ENCODE data around the gene DMRTC1. TPM values are rescaled to one million over a fixed set of nuclear protein-coding genes. Genes with fewer than 3 reads are reported as not detected.
"Not testable (repeated sequence)": the region's sequence is repeated elsewhere in the genome, so short reads cannot be mapped to it uniquely, and the experiment has no call there.

Gene DMRTC1
- total and polyA plus RNA-seq, 3 experiments from 2014 or later, result not detected

- H3K27ac Mint-ChIP-seq; H3K36me3 ChIP-seq (ENCODE audit: insufficient read depth, low read length); H3K27me3 ChIP-seq (ENCODE audit: insufficient read depth, low read length, poor library complexity, severe bottlenecking); H3K4me3 ChIP-seq (ENCODE audit: low read length); H3K9me3 Mint-ChIP-seq; POLR2A ChIA-PET; H3K9me3 ChIP-seq (ENCODE audit: low read length); CTCF ChIA-PET; H3K27ac ChIP-seq (ENCODE audit: low read depth, low read length); H3K4me1 Mint-ChIP-seq; H3K4me3 Mint-ChIP-seq; H3K27me3 Mint-ChIP-seq; H3K36me3 Mint-ChIP-seq; DNase-seq; H3K4me1 ChIP-seq (ENCODE audit: insufficient read depth, low read length): not testable (repeated sequence)
Measured at GRCh38 chrX:72936882-72937455, 6.7 kb downstream of the DMRTC1 start.

GRCh38 chrX:72936455-72936854 lies 7.2 kb downstream of the DMRTC1 start:
- H3K4me3 Mint-ChIP-seq; H3K9me3 ChIP-seq (ENCODE audit: low read length); H3K9me3 Mint-ChIP-seq; POLR2A ChIA-PET; H3K27me3 Mint-ChIP-seq; H3K27ac ChIP-seq (ENCODE audit: low read depth, low read length); H3K4me1 Mint-ChIP-seq; DNase-seq; H3K36me3 Mint-ChIP-seq; H3K27me3 ChIP-seq (ENCODE audit: insufficient read depth, low read length, poor library complexity, severe bottlenecking); H3K36me3 ChIP-seq (ENCODE audit: insufficient read depth, low read length); H3K4me3 ChIP-seq (ENCODE audit: low read length); H3K4me1 ChIP-seq (ENCODE audit: insufficient read depth, low read length); CTCF ChIA-PET; H3K27ac Mint-ChIP-seq: not testable (repeated sequence)

- H3K27ac Mint-ChIP-seq; H3K9me3 ChIP-seq (ENCODE audit: low read length); H3K27ac ChIP-seq (ENCODE audit: low read depth, low read length); H3K9me3 Mint-ChIP-seq; H3K4me1 Mint-ChIP-seq; H3K36me3 Mint-ChIP-seq; H3K4me3 Mint-ChIP-seq; CTCF ChIA-PET; H3K27me3 ChIP-seq (ENCODE audit: insufficient read depth, low read length, poor library complexity, severe bottlenecking); POLR2A ChIA-PET; DNase-seq; H3K36me3 ChIP-seq (ENCODE audit: insufficient read depth, low read length); H3K27me3 Mint-ChIP-seq; H3K4me3 ChIP-seq (ENCODE audit: low read length); H3K4me1 ChIP-seq (ENCODE audit: insufficient read depth, low read length): not testable (repeated sequence)
Measured at GRCh38 chrX:72932283-72932682, 11.4 kb downstream of the DMRTC1 start.

GRCh38 chrX:72916096-72916495 lies 27.5 kb downstream of the DMRTC1 start:
- H3K27me3 ChIP-seq (ENCODE audit: insufficient read depth, low read length, poor library complexity, severe bottlenecking); POLR2A ChIA-PET; H3K36me3 Mint-ChIP-seq; H3K4me3 Mint-ChIP-seq; CTCF ChIA-PET; H3K27ac ChIP-seq (ENCODE audit: low read depth, low read length); H3K4me3 ChIP-seq (ENCODE audit: low read length); H3K27me3 Mint-ChIP-seq; H3K9me3 ChIP-seq (ENCODE audit: low read length); H3K4me1 Mint-ChIP-seq; H3K36me3 ChIP-seq (ENCODE audit: insufficient read depth, low read length); H3K9me3 Mint-ChIP-seq; DNase-seq; H3K4me1 ChIP-seq (ENCODE audit: insufficient read depth, low read length); H3K27ac Mint-ChIP-seq: not testable (repeated sequence)

GRCh38 chrX:72912315-72912714 lies 31.3 kb downstream of the DMRTC1 start, which contains the start of gene FAM236C:
FAM236C (plus strand) TSS chrX:72912615; CDS start chrX:72912715, 100 bp downstream.
- H3K4me3 Mint-ChIP-seq; H3K27ac ChIP-seq (ENCODE audit: low read depth, low read length); POLR2A ChIA-PET; H3K4me1 ChIP-seq (ENCODE audit: insufficient read depth, low read length); H3K27me3 Mint-ChIP-seq; CTCF ChIA-PET; H3K9me3 Mint-ChIP-seq; H3K27me3 ChIP-seq (ENCODE audit: insufficient read depth, low read length, poor library complexity, severe bottlenecking); H3K9me3 ChIP-seq (ENCODE audit: low read length); H3K27ac Mint-ChIP-seq; H3K36me3 Mint-ChIP-seq; H3K36me3 ChIP-seq (ENCODE audit: insufficient read depth, low read length); DNase-seq; H3K4me1 Mint-ChIP-seq; H3K4me3 ChIP-seq (ENCODE audit: low read length): not testable (repeated sequence)

GRCh38 chrX:72889740-72890139 lies 53.9 kb downstream of the DMRTC1 start:
- CTCF ChIA-PET; POLR2A ChIA-PET; H3K9me3 ChIP-seq (ENCODE audit: low read length); H3K27me3 ChIP-seq (ENCODE audit: insufficient read depth, low read length, poor library complexity, severe bottlenecking); H3K27ac ChIP-seq (ENCODE audit: low read depth, low read length); H3K36me3 ChIP-seq (ENCODE audit: insufficient read depth, low read length); H3K27me3 Mint-ChIP-seq; H3K9me3 Mint-ChIP-seq; H3K36me3 Mint-ChIP-seq; DNase-seq; H3K27ac Mint-ChIP-seq; H3K4me1 ChIP-seq (ENCODE audit: insufficient read depth, low read length); H3K4me3 Mint-ChIP-seq; H3K4me3 ChIP-seq (ENCODE audit: low read length); H3K4me1 Mint-ChIP-seq: not testable (repeated sequence)

- H3K4me3 ChIP-seq (ENCODE audit: low read length); H3K9me3 Mint-ChIP-seq; H3K36me3 ChIP-seq (ENCODE audit: insufficient read depth, low read length); H3K4me1 ChIP-seq (ENCODE audit: insufficient read depth, low read length); POLR2A ChIA-PET; CTCF ChIA-PET; H3K36me3 Mint-ChIP-seq; H3K9me3 ChIP-seq (ENCODE audit: low read length); H3K27me3 ChIP-seq (ENCODE audit: insufficient read depth, low read length, poor library complexity, severe bottlenecking); H3K27ac Mint-ChIP-seq; H3K4me1 Mint-ChIP-seq; DNase-seq; H3K27me3 Mint-ChIP-seq; H3K4me3 Mint-ChIP-seq; H3K27ac ChIP-seq (ENCODE audit: low read depth, low read length): not testable (repeated sequence)
Measured at GRCh38 chrX:72882898-72883297, 60.7 kb downstream of the DMRTC1 start.

GRCh38 chrX:72837532-72837931 lies 106.1 kb downstream of the DMRTC1 start:
- DNase-seq; H3K36me3 Mint-ChIP-seq; H3K9me3 Mint-ChIP-seq; H3K27ac Mint-ChIP-seq; CTCF ChIA-PET; H3K27me3 Mint-ChIP-seq; POLR2A ChIA-PET; H3K4me1 ChIP-seq (ENCODE audit: insufficient read depth, low read length); H3K27me3 ChIP-seq (ENCODE audit: insufficient read depth, low read length, poor library complexity, severe bottlenecking); H3K4me1 Mint-ChIP-seq; H3K27ac ChIP-seq (ENCODE audit: low read depth, low read length); H3K4me3 Mint-ChIP-seq; H3K9me3 ChIP-seq (ENCODE audit: low read length); H3K4me3 ChIP-seq (ENCODE audit: low read length); H3K36me3 ChIP-seq (ENCODE audit: insufficient read depth, low read length): not testable (repeated sequence)

GRCh38 chrX:72830701-72831100 lies 112.9 kb downstream of the DMRTC1 start:
- H3K27ac ChIP-seq (ENCODE audit: low read depth, low read length); POLR2A ChIA-PET; H3K27me3 ChIP-seq (ENCODE audit: insufficient read depth, low read length, poor library complexity, severe bottlenecking); H3K4me1 Mint-ChIP-seq; H3K4me3 ChIP-seq (ENCODE audit: low read length); H3K27me3 Mint-ChIP-seq; H3K4me3 Mint-ChIP-seq; CTCF ChIA-PET; H3K36me3 Mint-ChIP-seq; H3K27ac Mint-ChIP-seq; H3K4me1 ChIP-seq (ENCODE audit: insufficient read depth, low read length); H3K36me3 ChIP-seq (ENCODE audit: insufficient read depth, low read length); DNase-seq; H3K9me3 Mint-ChIP-seq; H3K9me3 ChIP-seq (ENCODE audit: low read length): not testable (repeated sequence)
